GM19467 (cell line): Measurements from ENCODE around the gene TNFRSF19.
"Not testable (repeated sequence)": the region's sequence is repeated elsewhere in the genome, so short reads cannot be mapped to it uniquely, and the experiment has no call there.

Source experiments
- ATAC-seq: cut with Tn5 transposase; IDR thresholded peaks from one replicate; pipeline ENCODE4 v1.9.1; 2021; ENCODE audit warnings: mild to moderate bottlenecking, moderate library complexity; ENCODE audit not compliant: unreplicated experiment

Gene TNFRSF19

DNA sequence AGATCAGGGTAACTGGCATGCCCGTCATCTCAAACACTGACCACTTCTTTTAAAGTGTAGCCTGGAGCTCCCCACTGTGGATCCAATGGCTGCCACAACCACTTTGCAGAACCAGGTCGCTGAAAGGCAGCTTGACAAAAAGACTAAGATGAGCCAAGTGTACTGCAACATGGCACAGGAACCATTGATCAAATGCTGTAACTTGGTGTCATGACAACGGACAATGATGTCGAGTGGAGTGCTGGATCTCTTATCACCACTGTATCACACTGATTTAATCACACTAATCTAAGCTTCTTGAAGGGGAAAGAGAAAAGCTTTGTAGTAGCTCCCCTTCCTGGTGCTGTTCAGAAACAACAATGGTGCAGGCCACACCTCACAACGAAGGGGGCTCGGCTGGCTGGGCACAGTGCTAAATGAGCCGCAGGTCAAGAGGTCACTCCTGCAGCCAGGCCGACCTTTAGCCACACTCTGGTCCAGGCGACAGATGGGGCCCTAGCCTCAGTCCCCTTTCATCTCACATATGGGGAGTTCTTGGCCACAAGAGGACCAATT is 2.2 kb upstream of the TNFRSF19 start:
- ATAC-seq: no peak

DNA sequence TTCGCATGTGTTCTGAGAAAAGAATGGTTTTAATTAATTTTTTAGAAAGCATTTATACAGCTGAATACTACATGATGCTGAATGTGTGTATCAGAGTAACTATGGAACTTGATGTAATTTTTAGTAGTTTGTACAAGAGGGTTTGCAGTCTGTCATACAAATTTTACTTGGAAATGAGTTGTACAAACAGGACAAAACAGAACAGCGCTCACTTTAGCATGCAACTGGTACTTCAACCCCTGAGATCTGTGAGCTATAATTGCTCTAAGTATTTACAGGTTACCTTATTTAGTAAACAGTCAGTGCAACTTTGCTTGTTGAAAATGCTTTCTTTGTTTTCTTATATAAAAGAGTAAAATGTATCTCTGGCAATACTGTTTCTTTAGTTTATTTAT is 706 bp downstream of the TNFRSF19 start:
- no peak for ATAC-seq

DNA sequence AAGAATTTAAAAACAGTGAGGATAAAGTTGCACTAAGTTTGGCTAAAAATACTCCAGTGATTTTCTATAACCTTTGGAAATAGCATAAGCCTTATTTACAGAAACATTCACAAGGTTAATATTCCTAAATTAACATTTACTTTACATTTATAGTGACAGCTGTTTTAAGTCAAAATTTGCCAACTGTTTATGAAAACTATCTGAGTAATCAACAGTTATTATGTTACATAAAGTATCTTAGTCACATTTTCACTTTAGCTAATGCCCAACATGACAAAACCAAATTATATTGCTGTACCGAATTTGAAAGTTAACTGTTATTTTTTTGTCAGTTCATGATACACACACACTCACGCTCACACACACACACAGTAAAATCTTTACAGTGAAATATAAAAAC is 1.2 kb downstream of the TNFRSF19 start:
- no peak for ATAC-seq

DNA sequence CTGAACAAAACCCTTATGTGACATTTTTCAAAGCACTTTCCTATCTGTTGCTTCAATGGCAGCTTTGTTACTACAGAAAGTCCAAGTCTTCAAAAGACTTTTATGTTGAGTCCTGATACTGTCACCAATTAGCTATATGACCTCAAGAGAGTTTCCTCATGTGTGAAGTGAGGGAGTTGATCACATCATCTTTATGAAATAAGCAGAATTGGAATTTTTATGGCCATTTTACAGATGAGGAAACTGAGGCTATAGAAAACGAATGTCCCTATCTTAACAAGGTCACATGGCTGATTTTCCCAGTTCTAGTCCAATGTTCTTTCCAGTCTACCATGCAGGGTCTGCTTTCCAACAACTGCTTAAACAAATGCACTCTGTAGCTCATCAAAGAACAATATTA is 2.6 kb downstream of the TNFRSF19 start:
- ATAC-seq: no peak

DNA sequence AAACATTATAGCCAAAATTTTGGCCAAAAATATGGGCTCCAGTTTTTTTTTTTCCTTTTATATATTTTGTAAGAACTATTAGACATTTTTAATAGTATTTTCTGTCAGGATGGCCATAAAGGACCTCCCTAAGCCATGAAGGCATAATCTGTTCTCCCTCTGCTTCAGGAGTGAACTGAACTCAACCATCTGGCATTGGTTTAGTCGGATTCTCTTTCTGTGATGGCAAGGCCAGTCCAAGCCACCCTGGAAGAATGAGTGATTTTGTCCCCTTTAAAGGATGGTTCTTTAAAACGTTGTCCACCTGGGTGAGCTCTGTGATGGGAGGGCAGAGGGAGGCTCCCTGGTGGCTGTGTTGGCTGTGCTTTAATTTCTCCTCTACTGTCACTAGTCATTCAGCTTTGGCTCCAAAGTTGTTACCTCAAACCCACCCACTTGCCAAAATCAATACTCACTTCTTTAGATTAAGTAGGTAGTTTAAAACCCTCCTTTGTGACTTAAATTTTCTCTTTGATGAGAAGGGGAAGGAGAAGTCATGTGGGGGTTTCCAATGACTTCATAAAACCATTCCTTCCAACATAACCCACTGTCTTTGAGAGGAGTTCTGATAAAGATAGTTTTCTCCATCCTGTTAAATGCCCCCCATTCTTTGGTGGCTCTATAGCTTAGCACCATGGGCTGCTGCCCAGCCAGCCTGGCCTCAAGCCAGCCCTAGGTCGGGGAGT is 4.4 kb downstream of the TNFRSF19 start:
- no peak for ATAC-seq

DNA sequence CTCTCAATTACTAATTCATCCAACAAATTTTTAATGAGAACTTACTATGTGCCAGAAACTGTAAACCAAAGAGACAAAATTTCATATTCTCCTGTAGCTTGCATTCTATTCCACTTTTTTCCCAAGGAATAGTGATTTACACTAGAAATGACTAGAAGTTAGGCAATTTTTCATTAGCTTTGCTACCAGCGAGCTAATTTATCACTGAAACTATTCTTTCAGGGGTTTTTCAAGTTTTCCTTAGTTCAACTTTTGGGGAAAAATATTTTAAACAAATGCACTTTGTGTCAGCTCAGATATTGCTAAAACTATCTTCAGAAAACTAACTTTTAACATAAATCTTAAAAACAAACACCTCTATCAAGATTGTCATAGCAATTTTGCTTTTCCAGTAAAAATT is 5.4 kb downstream of the TNFRSF19 start:
- no peak for ATAC-seq

DNA sequence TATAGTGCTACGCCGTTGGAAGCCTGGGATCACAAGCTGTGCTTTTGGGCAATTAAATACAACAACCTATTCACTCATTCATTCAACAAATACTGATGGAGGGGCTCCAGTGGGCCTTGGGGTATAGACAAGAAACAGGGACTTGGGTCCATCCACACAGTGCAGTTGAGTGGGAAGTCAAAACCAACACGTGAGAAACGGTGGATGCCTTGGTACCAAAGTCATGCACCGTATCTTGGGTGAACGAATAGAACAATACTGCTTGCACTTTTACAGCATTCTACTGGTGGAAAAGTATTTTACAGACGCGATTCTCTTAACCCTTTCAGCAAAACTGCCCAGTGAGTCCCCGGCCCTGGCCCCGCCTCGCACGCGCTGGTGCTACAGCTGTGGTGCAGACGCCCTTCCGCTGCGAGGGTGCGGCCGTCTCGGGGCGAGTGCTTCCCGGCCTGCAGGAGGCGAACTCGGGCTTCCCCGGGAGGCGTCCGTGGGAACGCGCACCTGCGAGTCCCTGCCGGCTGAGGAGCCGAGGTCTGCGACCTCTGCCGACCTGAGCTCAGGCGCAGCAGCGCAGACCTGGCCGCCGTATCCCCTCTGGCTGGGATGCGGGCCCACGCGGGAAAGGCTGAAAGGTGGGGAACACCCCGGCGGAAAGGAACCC is 8.3 kb downstream of the TNFRSF19 start:
- peak; percentile 46 for ATAC-seq

DNA sequence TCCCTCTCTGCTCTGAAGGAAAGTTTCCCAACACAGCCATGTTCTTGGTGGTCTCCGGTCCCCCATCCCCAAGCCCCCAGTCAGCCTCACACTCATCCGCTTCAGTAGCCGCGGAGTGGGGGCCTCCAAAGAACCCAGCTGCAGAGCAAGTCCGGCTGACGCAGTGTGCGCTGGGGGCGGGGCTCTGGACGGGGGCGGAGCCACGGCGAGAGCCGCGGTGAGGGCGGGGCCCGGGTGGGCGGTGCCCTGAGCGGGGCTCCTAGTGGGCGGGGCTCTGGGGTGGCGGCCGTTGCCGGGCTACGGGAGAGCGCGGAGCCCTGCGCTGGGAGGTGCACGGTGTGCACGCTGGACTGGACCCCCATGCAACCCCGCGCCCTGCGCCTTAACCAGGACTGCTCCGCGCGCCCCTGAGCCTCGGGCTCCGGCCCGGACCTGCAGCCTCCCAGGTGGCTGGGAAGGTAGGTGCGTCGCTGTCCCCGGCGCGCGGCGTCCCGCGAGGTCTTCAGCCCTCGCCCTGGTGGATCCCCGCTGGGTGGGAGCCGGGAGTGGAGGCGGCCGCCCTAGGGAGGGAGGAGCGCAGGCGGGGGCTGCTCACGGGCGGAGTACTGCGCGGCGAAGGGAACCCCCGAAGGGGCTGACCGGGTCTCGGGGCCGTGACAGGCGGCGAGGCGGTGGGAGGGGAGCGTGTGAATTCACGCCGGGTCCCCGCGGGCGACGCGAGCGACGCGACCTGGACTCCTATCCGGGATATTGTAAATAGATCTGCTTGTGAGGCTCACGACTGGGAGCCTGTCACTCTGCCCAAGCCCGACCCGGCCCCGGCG is 9.1 kb downstream of the TNFRSF19 start:
- ATAC-seq: peak; percentile 80

DNA sequence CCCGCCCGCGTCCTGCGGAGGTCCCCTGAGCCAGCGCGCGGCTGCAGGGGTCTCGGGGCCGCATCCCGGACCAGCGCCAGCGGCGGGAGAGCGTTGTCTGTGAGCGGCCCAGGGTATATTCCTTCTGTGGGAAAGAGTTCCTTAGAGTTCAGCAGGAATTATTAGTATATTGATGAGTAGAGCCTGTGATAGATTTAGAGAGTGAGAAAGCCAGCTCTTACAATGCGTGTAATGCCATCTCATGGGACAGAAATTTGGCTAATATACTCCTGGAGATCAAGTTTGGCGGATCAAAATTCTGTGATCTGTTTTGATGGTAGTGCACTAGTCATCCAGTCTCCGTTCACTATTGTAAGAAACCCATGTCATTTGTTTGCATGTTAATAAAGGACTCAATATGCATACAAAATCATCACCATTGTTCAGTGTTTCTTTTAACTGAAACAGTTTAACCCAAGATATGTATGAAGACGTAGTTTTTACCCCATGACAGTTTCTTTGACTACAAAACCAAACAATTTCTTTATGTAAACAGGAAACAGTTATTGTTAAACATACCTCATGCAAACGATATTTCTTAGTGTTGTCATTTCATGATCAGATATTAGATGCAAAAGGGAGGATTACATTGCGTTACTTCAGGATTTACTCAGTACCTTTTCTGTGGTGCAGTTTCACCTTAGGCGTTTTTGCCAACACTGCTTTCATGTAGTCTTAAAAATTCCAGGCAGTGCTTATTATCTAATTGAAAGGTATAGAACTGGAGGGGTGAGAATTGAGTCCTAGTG is 9.9 kb downstream of the TNFRSF19 start:
- no peak for ATAC-seq

DNA sequence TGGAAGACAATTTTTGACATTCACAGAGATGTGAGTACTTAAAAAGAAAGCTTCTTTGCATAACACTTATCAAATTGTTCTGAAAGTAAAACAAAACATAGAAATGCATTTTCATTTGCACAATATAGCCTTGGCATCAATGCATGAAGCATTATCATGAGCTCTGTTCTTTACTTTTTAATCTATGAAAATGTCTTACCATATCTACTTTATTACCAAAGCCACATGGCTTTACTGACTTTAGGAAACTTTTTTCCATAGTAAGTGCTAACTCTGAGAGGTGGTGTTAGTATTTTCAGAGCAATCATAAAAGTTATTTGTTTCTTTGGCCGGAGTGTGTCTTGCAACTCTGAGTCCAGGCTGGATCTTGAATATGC is 10.5 kb downstream of the TNFRSF19 start:
- ATAC-seq: no peak

DNA sequence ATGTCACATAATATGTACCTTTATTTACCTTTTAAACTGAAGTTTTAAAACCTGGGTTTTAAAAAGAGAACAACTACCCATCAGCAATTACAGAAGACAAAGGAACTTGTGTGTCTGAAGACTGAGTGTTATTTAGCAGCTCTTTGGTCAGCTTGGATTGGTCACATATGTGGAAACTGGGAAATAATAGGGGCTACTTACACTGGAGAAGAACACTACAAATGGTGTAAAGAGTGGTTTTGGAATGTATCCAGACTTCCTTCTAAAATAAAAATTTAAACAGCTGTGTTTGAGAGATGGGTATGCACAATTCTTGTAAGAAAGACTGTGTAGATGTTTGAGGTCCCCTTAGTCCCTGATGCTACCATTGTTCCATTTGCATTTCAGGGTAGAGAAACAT is 13.3 kb downstream of the TNFRSF19 start:
- no peak for ATAC-seq

DNA sequence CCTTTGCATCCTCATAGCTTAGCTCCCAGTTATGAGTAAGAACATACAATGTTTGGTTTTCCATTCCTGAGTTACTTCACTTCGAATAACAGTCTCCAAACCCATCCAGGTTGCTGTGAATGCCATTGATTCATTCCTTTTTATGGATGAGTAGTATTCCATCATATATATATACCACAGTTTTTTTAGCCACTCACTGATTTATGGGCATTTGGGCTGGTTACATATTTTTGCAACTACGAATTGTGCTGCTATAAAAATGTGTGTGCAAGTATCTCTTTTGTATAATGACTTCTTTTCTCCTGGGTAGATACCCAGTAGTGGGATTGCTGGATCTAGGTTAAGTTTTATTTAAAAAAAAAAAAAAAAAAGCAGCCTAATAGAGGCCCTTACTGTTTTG is 14.1 kb downstream of the TNFRSF19 start:
- no peak for ATAC-seq

DNA sequence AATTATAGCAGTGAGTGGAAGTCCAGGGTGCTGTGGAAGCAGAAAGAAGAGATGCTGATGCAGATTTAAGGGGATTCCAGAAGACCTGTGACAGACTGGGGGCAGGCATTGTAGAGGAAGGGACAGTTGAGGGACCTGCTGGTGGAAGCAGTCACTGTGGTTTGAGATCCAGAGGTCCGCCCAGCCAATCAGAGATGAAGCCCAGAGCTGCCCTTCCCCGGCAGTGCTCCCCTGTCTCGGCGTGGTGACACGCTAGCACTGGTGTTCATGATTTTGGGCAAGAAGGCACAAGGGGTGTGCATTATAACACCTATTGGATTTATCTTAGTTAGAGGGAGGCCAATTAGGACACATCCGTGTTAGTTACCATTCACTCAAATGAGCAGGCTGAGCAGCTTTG is 16.1 kb downstream of the TNFRSF19 start:
- no peak for ATAC-seq

DNA sequence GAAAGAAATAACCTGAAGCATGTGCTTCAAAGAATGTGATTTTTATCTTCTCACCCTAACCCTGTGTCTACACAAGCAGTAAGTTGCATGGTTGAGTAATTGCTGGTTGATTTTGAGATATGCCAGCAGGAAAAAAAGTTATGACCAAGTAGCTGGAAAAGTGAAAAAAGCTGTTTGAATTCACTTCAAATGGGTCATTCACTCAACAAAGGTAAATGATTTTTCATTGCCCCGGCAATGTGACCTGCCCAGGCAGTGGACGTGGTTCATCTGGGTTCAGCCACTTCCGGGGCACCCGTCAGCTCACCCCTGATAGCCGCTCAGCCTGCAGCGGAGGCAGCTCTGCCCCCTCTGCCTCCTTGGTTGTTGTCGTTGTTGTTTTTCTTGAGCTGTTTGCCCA is 18.5 kb downstream of the TNFRSF19 start:
- no peak for ATAC-seq

DNA sequence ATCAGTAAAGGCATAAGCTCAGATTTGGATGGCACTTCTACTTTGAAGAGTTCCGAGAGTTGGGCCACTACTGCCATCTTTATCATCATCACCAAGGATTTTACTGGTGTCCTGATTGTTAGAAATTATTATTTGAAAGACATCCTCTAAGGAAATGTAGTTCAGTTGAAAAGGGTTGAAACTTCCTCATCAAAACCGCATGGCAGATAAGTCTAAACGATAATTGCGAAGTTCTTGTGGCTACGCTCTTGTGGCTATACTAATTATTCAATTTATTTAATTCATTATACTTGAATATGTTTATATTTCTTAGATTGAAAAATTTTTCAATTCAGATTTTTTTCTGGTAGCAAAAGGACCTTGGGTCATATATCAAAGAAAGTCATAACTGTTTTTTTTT is 22.4 kb downstream of the TNFRSF19 start:
- ATAC-seq: no peak

DNA sequence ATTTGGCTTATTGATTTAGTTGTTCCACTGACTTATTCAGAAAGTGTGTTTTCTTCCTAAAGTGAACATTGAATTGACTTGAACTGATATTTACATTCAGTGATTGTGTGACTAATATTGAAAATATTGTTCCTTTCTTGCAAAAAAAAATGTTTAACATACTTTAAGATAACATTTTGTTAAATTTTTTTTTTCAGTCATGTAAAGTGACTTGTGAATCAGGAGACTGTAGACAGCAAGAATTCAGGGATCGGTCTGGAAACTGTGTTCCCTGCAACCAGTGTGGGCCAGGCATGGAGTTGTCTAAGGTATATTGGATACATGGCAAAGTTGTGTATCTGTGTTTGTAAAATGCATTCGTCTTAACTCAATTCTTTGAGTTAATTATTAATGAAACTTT is 22.9 kb downstream of the TNFRSF19 start:
- ATAC-seq: no peak

DNA sequence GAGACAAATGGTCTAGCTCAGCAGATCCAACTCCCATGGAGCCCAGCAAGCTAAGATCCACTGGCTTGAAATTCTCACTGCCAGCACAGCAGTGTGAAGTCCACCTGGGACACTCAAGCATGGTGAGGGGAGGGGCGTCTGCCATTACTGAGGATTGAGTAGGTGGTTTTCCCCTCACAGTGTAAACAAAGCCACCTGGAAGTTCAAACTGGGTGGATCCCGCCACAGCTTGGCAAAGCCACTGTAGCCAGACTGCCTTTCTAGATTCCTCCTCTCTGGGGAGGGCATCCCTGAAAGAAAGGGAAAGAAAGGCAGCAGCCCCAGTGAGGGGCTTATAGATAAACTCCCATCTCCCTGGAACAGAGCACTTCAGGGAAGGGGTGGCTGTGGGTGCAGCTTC is 24.1 kb downstream of the TNFRSF19 start:
- ATAC-seq: not testable (repeated sequence)

DNA sequence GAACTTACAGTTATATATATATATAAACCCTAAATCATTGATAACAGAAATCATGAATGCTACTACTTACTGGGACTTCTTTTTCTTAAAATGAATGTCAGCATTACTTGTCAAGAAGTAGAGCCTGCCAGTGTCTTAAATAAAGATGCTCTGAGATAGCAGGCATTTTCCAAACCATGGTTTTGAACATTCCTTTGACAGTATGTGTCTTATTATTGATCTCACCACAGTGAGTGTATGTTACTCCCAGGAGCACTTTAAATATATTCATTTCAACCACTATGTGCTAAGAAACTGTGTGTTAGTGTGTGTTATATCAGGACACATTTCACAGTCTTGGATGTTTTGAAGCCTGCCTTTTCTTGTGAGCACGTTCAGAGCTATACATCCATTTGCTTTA is 28.2 kb downstream of the TNFRSF19 start:
- no peak for ATAC-seq

DNA sequence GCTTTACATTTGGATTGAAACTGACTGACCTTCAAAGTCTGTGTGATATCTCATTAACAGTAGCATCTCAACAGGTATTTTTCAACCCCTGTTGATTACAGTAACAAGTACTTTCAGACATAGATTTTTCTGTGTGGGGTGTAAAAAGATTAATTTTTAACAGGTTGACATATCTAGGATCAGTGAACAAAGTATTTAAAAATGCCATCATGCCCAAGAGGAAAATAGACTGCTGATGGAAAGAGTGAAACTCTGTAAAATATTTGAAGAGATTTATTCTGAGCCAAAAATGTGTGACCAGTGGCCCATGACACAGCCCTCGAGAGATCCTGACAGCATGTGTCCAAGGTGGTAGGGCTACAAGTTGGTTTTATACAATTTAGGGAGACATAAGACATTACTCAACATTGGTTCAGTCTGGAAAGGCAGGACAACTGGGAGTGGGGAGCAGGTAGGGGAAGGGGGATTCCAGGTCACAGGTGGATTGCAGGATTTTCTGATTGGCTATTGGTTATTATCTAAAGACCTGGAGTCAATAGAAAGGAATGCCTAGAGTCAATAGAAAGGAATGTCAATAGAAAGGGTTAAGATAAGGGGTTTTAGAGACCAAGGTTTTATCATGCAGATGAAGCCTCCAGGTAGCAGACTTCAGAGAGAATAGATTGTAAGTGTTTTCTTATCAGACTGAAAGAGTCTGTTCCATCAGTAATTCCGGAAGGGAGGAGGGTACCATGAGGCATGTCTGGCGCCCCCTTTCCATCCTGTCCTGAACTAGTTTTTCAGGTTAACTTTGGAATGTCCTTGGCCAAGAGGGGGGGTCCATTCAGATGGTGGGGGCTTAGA is 29.1 kb downstream of the TNFRSF19 start:
- no peak for ATAC-seq

DNA sequence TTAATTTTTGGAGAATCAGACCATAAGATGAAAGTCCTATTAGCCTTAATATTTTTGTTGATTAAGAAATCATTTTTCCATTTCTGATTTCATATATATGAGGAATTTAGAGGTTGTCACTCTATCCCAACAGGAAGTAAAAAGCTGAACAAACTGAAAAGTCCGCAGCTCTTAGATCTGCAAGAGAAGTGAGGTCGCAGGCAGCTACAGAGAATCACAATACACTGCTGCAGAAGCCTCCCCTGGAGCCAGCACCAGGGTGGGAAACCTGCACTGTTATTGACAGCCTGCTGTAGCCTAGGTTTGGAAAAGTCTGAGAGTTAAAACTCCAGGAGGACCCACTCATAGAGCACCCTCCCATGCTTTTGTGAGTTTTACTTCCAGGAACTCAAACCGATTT is 29.9 kb downstream of the TNFRSF19 start:
- ATAC-seq: no peak
